Adipose tissue (tissue), 3 donors: ENCODE data around the gene COL1A2. TPM values are rescaled to one million over a fixed set of nuclear protein-coding genes. Genes with fewer than 3 reads are reported as not detected.

Experiments used
- H3K27ac ChIP-seq: one replicate; pipeline ENCODE4 v1.5.1; 2013; ENCODE audit warnings: low read depth, low read length
- WGBS, 3 donors: extraction: QIAGEN DNeasy Blood & Tissue Kit; methylation state at CpG; one replicate each; pipeline ENCODE4 v1.1.7; 2013; 5-methylcytosine and 5-hydroxymethylcytosine counted together
- polyA plus RNA-seq, 3 donors: library from polyadenylated mRNA; stranded (reverse); fragments of 200-250 nt; gene quantifications; one replicate each; pipeline ENCODE4 v1.2.3, GENCODE V29; 2013
- donor health status: healthy with polysubstance abuse.
- donor health status: Bipolar disorder and iron deficiency.
- donor health status: healthy.

Gene COL1A2
- polyA plus RNA-seq: 100 to 1,000 TPM in 2 of 3 donors, 10 to 100 TPM in 1; 42.3 to 486 (median 167) TPM

DNA sequence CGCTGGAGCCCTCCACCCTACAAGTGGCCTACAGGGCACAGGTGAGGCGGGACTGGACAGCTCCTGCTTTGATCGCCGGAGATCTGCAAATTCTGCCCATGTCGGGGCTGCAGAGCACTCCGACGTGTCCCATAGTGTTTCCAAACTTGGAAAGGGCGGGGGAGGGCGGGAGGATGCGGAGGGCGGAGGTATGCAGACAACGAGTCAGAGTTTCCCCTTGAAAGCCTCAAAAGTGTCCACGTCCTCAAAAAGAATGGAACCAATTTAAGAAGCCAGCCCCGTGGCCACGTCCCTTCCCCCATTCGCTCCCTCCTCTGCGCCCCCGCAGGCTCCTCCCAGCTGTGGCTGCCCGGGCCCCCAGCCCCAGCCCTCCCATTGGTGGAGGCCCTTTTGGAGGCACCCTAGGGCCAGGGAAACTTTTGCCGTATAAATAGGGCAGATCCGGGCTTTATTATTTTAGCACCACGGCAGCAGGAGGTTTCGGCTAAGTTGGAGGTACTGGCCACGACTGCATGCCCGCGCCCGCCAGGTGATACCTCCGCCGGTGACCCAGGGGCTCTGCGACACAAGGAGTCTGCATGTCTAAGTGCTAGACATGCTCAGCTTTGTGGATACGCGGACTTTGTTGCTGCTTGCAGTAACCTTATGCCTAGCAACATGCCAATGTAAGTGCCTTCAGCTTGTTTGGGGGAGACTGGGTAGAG is at the start of gene COL1A2:
COL1A2 (plus strand) TSS at position 459 of the 704 bp plus-strand sequence; CDS start at position 596, 137 bp downstream.
- 3 to 11% (median 5%) methylated on average over 32 of the region's 32 CpGs for WGBS, 3 donors
- H3K27ac ChIP-seq: peak within 1 kb of the TSS; percentile 29

DNA sequence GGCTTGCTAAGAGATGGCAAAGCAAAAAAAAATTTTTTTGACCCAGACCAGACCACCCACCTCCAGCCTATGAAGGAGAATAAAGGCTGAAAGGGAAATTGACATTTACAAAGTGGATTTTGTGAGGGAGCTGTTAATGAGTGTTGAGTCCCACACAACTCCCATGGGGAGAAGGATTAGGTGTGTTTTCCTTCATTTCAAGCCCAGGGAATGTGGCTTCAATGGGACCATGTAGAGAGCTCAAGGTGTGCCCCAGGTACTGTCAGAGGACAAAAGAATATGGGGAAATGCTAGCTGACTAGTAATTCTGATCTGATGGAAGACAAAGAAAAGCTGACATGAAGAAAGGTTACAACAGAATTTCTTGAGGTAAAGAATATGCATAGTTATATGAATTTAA is 48.8 kb upstream of the COL1A2 start:
- H3K27ac ChIP-seq: no peak overlapping the region

DNA sequence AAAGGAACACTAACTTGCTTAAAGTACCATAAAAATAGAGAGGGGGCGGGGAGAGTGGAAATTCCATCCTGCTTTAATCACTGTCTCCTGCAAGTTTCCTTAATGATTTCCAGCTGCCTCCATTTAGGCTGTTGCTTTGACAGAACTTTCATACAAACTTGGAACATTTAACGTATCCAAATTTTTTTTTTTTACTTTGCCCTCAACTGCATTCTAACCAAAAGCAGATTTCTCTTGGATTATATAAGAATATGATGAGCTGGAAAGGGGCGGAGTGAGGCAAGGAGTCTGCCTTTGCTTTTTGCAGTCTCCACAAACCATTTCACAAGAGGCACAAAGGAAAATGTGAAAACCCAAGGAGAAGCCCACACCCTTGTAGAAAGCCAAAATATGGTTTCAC is 46.6 kb upstream of the COL1A2 start:
- H3K27ac ChIP-seq: no peak overlapping the region
- WGBS, 3 donors: 47 to 59% (median 54%) methylated on average over 3 of the region's 3 CpGs

DNA sequence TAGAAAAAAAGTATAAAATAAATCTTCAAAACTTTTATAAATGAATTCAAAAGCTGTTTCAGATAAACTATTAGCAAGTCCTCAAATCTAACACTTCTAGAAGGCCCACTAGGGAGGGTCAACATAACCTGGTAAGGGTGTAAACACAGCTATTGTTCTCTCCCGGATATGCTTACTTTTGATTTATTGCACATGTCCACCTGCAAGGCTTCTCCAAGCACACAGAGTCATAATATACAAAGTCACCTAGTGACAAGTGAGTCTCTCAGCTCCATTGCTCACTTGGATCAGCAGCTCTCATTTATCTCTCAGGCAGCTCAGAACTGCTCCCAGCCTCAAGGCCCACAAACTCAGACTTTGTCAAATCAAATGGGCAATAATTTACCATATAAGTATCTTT is 44.0 kb upstream of the COL1A2 start:
- H3K27ac ChIP-seq: no peak overlapping the region
- WGBS, 3 donors: 73 to 78% (median 77%) methylated on average over 1 of the region's 1 CpG

DNA sequence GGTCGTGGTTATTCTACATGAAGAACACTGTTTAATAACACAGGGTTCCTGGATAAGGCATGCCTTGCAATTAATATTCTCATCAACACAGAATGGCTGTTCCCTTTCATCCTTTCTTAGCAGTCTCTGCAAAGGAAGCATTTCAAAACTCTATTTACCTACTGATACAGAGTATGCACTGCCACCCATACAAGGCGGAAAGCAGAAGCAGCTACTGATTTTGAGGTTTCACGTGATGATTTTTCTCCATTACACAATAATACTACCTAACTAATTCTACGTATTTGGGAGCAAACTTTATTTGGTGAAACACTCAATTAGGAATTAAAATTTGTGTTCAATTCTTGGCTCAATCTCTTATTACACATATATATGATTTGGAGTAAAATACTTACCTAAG is 43.0 kb upstream of the COL1A2 start:
- no peak overlapping the region for H3K27ac ChIP-seq
- WGBS, 3 donors: 71 to 73% (median 73%) methylated on average over 4 of the region's 4 CpGs

DNA sequence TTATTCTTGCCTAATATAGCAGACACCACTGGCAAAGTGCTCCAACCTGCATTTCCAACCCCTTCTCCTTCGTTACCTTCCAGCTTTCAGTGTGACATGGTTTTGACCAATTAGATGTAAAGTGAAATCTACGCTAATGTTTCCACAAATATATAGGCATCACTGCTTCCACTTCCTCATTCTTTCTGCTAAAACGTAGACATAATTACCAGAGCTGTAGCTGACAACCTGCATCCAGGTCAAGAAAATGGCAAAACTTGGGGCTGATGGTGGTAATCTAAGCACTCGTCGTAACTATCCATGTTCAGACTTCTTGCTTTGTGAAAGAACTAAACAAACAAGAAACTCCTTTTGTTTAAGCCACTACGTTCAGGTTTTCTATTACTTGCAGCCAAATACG is 41.8 kb upstream of the COL1A2 start:
- WGBS, 3 donors: 61 to 73% (median 66%) methylated on average over 7 of the region's 7 CpGs
- no peak overlapping the region for H3K27ac ChIP-seq

DNA sequence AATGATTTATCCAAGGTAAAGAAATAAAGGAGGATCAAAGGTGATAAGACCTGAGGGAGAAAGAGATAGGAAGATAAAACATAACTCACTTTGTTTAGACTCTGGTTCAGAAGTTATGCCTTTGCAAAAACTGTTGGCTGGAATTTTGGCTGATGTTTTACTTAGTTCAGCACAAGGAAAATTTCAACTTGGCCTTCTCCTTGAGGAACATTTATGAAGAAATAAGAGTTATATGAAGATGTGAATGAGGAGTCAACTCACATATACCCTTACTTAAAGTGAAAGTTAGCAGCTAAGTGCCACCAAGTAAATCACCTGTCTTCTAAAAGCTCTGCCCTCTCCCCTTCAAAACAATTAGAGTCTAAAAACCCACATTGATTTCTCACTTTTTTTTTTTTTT is 39.7 kb upstream of the COL1A2 start:
- no peak overlapping the region for H3K27ac ChIP-seq

DNA sequence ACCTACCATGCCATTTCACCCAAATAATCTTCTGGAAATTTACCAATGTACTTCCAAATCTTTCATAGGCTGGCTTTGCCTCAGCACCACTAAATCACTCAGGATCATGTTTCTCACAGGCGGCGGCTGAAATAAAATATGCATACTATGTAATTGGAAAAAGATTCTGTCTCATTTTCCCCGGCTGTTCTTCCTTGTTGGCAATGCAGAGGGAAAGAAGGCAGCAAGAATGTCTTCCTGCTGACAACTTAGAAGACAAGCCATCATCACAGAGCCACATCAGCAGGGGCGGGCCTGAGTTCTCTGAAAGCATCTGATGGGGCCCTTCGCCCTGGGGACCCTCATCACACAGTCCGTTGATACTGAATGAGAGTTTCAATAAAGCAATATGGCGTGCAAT is 39.2 kb upstream of the COL1A2 start:
- WGBS, 3 donors: 58 to 74% (median 72%) methylated on average over 7 of the region's 7 CpGs
- H3K27ac ChIP-seq: no peak overlapping the region

DNA sequence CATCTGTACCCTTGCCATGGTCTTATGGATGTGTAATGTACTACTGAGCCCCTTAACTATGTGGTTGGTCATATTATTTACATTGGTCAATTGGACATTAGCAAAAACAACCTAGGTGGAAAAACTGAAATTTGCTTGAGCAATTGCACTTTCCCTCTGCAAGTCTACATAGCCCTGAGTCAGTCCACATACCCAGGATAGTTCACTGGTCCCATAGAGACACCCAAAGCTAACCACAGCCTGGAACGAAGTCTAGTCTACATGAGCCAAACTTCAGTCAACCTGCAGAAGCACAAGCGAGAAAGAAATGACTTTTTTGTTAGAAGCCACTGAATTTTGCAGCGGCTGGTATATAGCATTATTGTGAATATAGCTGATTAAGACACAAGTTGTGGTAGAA is 37.6 kb upstream of the COL1A2 start:
- no peak overlapping the region for H3K27ac ChIP-seq
- WGBS, 3 donors: 84 to 87% (median 87%) methylated on average over 3 of the region's 3 CpGs

DNA sequence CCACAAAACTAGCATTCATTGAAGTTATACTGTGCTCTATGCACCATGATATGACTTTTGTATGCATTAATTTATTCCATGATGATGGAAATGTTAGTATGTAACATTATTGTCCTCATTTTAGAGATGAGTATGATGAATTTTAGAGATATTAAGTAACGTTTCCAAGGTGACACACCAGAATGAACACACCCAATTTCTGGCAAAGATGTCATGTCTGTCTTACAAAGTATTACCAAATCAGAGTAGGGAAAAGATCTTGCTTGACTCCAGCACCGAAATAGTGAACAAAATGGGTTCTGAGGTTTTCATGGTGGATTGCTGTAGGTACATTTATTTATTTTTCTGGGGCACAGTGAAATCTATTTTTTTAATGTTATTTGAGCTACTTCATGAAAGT is 33.8 kb upstream of the COL1A2 start:
- H3K27ac ChIP-seq: no peak overlapping the region
- WGBS, 3 donors: 60 to 69% (median 69%) methylated on average over 2 of the region's 2 CpGs

DNA sequence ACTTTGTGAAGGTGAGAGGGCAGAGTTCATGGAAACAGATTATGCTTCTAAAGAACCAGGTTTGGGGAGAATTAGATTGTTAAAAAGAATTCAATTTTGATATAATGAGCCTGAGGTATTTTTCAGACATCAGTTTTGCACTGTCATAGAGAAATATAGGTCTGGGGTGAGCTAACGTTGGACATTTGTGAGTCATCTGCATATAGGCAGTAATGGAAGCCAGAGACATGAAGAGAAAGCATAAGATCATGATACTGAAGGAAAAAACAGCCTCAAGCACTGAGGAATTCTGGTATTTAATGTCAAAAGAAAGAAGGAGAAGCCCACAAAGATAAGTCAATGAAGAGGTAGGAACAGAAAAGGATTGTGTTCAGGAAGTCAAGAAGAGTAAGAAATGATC is 32.4 kb upstream of the COL1A2 start:
- no peak overlapping the region for H3K27ac ChIP-seq
- 69 to 89% (median 72%) methylated on average over 1 of the region's 1 CpG for WGBS, 3 donors

DNA sequence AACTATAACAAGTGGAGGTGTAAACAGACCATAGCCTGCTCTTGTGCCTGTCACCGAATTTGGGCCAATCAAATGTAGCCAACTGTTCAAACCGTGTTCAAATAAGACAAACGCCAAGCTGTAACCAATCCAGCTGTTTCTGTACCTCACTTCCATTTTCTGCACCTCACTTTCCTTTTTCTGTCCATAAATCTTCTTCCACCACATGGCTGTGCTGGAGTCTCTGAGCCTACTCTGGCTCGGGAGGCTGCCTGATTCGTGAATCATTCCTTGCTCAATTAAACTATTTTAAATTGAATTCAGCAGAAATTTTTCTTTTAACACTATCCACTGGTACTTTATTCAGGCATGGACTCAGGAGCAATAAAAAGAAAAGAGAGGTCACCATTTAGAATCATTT is 29.9 kb upstream of the COL1A2 start:
- 73 to 88% (median 81%) methylated on average over 5 of the region's 5 CpGs for whole genome bisulfite sequencing, 3 donors
- no peak overlapping the region for H3K27ac ChIP-seq

DNA sequence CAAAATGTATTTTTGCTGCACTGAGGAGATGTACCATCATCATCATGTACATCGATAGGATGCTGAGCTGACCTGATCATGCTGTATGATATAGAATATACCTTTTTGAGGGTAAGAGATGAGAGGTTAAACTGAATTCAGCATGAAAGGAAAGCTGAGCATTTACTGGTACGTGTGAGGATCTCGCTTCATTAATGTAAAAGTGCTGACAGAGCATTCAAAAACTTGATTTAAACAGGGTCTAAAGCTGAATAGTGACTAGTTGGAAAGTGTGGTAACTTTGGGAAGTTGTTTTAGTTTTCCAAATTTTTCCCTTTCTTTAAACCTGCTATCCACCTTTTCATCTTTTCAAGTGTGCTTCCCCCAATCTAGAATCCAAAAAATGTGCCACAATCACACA is 28.5 kb upstream of the COL1A2 start:
- WGBS, 3 donors: 96 to 98% (median 96%) methylated on average over 3 of the region's 3 CpGs
- H3K27ac ChIP-seq: no peak overlapping the region

DNA sequence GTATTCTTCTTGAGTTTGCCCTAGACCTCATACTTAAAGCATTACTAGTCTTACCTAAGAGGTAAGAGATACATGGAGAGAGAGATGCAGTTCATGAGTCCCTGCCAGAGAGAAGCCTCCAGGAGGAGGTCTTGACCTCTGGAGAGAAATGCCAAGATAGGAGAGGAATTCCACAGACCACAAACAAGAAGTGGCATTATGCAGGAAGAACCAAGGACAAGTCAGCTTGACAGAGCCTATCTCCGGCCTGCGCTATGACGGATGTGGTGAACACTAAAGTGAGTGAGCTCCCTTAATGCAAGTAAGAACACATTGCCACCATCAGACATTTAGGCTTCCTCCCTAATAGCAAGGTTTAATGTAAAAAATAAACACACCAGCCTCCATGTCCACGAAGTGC is 27.9 kb upstream of the COL1A2 start:
- 65 to 93% (median 91%) methylated on average over 4 of the region's 4 CpGs for WGBS, 3 donors
- H3K27ac ChIP-seq: no peak overlapping the region

DNA sequence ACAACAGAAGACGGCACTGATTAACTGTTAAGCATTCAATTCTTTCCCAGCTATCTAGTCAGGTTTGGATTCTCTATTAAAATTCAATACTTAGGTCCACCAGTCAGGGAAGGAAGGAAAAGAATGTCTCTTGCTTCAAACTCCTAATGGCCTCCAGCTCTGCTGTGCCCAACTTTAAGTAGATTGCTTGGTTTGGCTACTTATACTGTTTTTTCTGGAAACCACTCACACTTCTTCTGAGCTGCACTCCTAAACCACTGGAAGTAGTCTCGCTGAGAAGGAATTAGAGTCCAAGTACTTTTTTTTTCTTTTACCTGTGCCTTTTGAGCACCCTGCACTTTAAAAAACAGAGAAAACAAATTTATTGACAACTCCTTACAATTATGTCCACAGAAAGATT is 26.7 kb upstream of the COL1A2 start:
- no peak overlapping the region for H3K27ac ChIP-seq
- WGBS, 3 donors: 59 to 80% (median 61%) methylated on average over 2 of the region's 2 CpGs

DNA sequence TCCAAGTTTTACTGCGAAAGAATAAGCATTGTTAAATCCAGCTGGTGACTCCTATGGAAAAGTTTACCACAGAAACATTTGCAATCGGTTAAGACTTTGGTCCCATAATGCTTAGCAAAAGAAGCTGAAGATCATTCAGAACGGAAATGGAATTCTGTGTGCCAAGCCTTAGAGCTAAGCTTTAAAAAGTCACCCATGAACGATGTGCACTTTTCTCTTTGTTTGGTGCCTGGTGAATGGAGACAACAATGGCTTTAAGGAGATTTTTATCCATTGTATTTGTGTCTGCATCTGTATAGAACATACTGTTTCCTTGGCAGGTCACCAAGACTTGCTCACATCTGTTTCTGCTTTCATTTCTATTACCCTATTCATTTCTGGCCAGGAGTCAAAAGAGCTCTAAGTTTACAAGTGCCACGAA is 26.3 kb upstream of the COL1A2 start:
- 13 to 43% (median 16%) methylated on average over 5 of the region's 5 CpGs for WGBS, 3 donors
- H3K27ac ChIP-seq: no peak overlapping the region

DNA sequence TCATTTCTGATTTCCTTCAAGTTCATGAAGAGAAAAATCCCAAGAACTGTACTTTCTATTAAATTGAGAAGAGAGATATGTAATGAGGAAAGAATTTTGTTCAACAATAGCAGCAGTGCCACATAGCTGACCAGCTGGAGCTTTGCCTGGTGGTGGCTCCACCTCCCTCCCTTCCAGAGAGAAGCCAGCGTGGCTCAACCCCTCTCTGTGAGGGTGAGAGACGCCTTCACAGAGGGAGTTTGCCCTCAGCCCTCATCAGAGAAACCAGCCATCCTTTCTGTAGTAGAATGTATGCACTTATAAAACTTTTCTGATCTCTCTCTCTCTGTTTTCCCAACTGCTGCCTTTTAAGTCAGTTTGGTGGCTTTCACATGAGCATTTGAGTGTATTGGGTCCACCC is 20.5 kb upstream of the COL1A2 start:
- 14 to 32% (median 21%) methylated on average over 2 of the region's 2 CpGs for WGBS, 3 donors
- H3K27ac ChIP-seq: no peak overlapping the region

DNA sequence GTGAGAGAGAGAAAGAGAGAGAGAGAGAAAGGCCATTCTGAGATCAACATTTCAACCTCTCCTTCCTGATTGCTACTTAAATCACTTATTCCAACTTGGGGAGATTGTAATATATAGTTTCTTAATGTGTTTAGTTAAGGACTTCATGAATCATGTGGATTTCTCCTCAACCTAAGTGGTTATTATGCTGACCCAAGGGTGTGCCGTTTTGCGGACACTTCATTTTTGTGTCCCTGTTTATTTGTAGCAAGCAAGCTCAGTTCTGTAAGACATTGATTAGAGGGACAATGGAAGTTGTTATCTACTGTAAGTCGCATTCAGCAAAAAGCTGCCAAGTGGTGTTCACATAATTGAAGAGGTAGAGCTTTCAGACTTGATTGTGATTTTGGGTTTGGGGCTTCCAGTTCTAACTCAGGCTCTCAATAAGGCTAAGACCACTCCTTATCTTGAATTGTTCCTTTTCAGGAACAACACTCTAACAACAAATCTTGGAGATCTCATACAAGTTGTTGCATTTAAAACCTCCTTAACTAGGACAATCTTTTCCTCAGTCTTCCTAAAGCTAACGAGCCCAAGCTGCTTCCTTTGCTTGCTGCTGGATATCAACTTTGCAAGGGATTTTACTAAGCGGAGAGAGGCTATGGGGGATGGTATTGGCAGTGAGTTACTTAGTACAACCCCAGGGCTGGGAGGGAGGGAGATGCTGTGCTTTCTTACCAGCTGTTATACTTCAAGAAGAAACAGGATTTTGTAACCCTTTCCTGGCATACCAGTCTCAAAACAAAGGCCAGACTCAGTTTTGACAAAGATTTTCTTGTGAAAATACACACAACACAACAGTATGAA is 19.8 kb upstream of the COL1A2 start:
- 41 to 45% (median 42%) methylated on average over 5 of the region's 5 CpGs for WGBS, 3 donors
- no peak overlapping the region for H3K27ac ChIP-seq

DNA sequence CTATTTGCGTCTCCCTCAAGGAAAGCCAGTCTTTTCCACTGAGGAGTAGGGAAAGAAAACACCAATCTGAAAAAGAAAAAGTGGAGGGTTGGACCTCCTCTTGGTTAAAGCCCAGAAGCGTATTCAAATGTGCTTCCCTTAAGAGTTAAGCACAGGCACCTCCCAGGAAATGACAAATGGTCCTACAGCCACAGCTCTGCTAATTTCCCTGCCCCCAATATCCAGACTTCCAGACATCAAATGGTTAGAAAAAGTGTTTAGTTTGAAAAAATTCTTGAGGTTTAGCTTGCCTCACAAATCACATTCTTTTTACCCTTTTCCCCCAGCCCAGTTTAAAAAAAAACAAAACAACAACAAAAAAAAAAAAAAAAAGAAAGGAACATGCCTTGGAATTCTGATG is 19.0 kb upstream of the COL1A2 start:
- WGBS, 3 donors: 43 to 83% (median 44%) methylated on average over 2 of the region's 2 CpGs
- H3K27ac ChIP-seq: no peak overlapping the region

DNA sequence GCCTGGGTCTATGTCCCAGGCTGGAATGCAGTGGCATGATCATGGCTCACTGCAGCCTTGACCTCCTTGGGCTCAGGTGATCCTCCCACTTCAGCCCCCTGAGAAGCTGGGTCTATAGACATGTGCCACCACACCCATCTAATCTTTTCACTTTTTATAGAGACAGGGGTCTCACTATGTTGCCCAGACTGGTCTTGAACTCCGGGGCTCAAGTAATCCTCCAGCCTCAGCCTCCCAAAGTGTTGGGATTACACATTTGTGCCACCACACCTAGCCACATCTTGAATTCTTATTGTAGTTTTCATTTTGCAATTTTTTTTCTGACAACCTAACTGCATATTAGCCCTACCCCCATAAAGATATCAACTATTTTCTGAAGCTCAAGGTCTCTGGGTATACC is 18.4 kb upstream of the COL1A2 start:
- WGBS, 3 donors: 85 to 90% (median 90%) methylated on average over 1 of the region's 1 CpG
- no peak overlapping the region for H3K27ac ChIP-seq
